Sigmoid colon (tissue), 7 donors: Measurements from ENCODE around the gene HDLBP. TPM values are rescaled to one million over a fixed set of nuclear protein-coding genes. Genes with fewer than 3 reads are reported as not detected.
"Not testable (repeated sequence)": the region's sequence is repeated elsewhere in the genome, so short reads cannot be mapped to it uniquely, and the experiment has no call there.

Source experiments
- DNase-seq: peaks from one replicate; pipeline ENCODE4 v3.0.0-alpha.2; 2019
- H3K27ac ChIP-seq, 4 donors: fragments of 200-600 bp; sonication (generic); one replicate each; pipeline ENCODE4 v1.5.1; 2016 to 2019; ENCODE audit warnings: mild to moderate bottlenecking in 1 of 4
- H3K27me3 ChIP-seq, 3 donors: fragments of 200-600 bp; sonication (generic); one replicate each; pipeline ENCODE4 v1.5.1; 2019; ENCODE audit warnings: mild to moderate bottlenecking in 1 of 3
- H3K36me3 ChIP-seq, 4 donors: fragments of 200-600 bp; sonication (generic); one replicate each; pipeline ENCODE4 v1.5.1; 2016 to 2019
- H3K4me1 ChIP-seq, 4 donors: fragments of 200-600 bp; sonication (generic); one replicate each; pipeline ENCODE4 v1.5.1; 2017 to 2019
- H3K4me3 ChIP-seq, 4 donors: fragments of 200-600 bp; sonication (generic); one replicate each; pipeline ENCODE4 v1.5.1; 2017 to 2019; ENCODE audit warnings: mild to moderate bottlenecking in 2 of 4, moderate library complexity in 1 of 4
- H3K9me3 ChIP-seq, 4 donors: fragments of 200-600 bp in 3 of 4; sonication (generic) in 3 of 4; one replicate each; pipeline versions ENCODE4 v1.5.1 to v1.6.1; 2013 to 2019
- CTCF ChIP-seq, 4 experiments: fragments of 450-650 bp in 3 of 4; fragments of 200-600 bp in 1 of 4; IDR thresholded peaks; one replicate each; pipeline ENCODE4 v1.5.1; 2016 to 2019; ENCODE audit warnings: antibody characterized with exemption in 4 of 4, mild to moderate bottlenecking in 3 of 4, moderate library complexity in 2 of 4
- EP300 ChIP-seq, 4 donors: sonication (generic); formaldehyde crosslinking; IDR thresholded peaks; one replicate each; pipeline ENCODE4 v1.6.1; 2017; ENCODE audit warnings: antibody characterized with exemption in 4 of 4
- POLR2A ChIP-seq, 2 donors: fragments of 450-650 bp; IDR thresholded peaks; one replicate each; pipeline ENCODE4 v1.6.1; 2016; ENCODE audit warnings: antibody characterized with exemption in 2 of 2, mild to moderate bottlenecking in 2 of 2, moderate library complexity in 2 of 2
- POLR2AphosphoS5 ChIP-seq, 4 donors: sonication (generic); formaldehyde crosslinking; IDR thresholded peaks; one replicate each; pipeline ENCODE4 v1.6.1; 2017; ENCODE audit warnings: antibody characterized with exemption in 4 of 4
- WGBS, 2 donors: extraction: QIAGEN DNeasy Blood & Tissue Kit; methylation state at CpG; one replicate each; pipeline ENCODE4 v1.1.7; 2013; 5-methylcytosine and 5-hydroxymethylcytosine counted together
- intact Hi-C: fragments of 100-400 bp; cut with DNase I; formaldehyde crosslinking; loops from one replicate; pipeline ENCODE4 v1.15.1; 2023
- polyA plus RNA-seq, 3 donors: library from polyadenylated mRNA; stranded (reverse); fragments of 200-250 nt; gene quantifications; one replicate each; pipeline ENCODE4 v1.2.3, GENCODE V29; 2013
- total RNA-seq, 4 donors: library from RNA; depleted of rRNA; stranded (reverse); fragments of >200 nt; gene quantifications; one replicate each; pipeline ENCODE4 v1.1.0, GENCODE V29; 2016
- donor health status: healthy with polysubstance abuse.
- donor health status: Bipolar disorder and iron deficiency.
- donor health status: healthy.

The HDLBP gene
- total and polyA plus RNA-seq, 7 donors = 115 to 281 (median 201) TPM

- TF ChIP-seq POLR2A (IDR thresholded peaks at IDR 0.05) (no peak), CTCF (IDR thresholded peaks at IDR 0.05) (no peak), POLR2AphosphoS5 (IDR thresholded peaks at IDR 0.05) (no peak), EP300 (IDR thresholded peaks at IDR 0.05) (no peak)
- no peaks in the 10 kb centered on the region for H3K27me3 ChIP-seq
- 67 to 72% methylated on average over 5 of the region's 5 CpGs for WGBS, 2 donors
- intact Hi-C loops = no loop called here
- H3K4me3 ChIP-seq = no peak overlapping the region
- no peak overlapping the region for H3K27ac ChIP-seq
- no peak for DNase-seq
- peaks cover 0 to 29% (median 3%) of the 10 kb centered on the region in 4 donors for H3K36me3 ChIP-seq
- peaks cover 0 to 67% (median 48%) of the 10 kb centered on the region in 4 donors for H3K4me1 ChIP-seq
- H3K9me3 ChIP-seq = no peaks in the 10 kb centered on the region
These were observed 8.3 kb upstream of the HDLBP start for GRCh38 chr2:241323778-241324177.

GRCh38 chr2:241321886-241322285 is 6.4 kb upstream of the HDLBP start:
- Histone ChIP-seq H3K4me3 (no peak overlapping the region), H3K27me3 (no peaks in the 10 kb centered on the region), H3K27ac (no peak overlapping the region), H3K9me3 (no peaks in the 10 kb centered on the region), H3K36me3 (peaks cover 0 to 13% (median 1%) of the 10 kb centered on the region in 4 donors), H3K4me1 (peaks cover 0 to 86% (median 67%) of the 10 kb centered on the region in 4 donors)
- TF ChIP-seq POLR2AphosphoS5 (IDR thresholded peaks at IDR 0.05) = no peak
- TF ChIP-seq POLR2A (IDR thresholded peaks at IDR 0.05) = no peak
- TF ChIP-seq CTCF (IDR thresholded peaks at IDR 0.05) = no peak
- TF ChIP-seq EP300 (IDR thresholded peaks at IDR 0.05) = no peak
- intact Hi-C loops = no loop called here
- WGBS, 2 donors = 58 to 79% methylated on average over 1 of the region's 1 CpG
- DNase-seq = no peak

- H3K27ac ChIP-seq = no peak overlapping the region
- H3K4me1 ChIP-seq = peaks cover 0 to 90% (median 72%) of the 10 kb centered on the region in 4 donors
- H3K4me3 ChIP-seq = no peak overlapping the region
- intact Hi-C loops = no loop called here
- no peak for DNase-seq
- WGBS, 2 donors = 63 to 76% methylated on average over 1 of the region's 1 CpG
- TF ChIP-seq POLR2AphosphoS5 (IDR thresholded peaks at IDR 0.05) (no peak), CTCF (IDR thresholded peaks at IDR 0.05) (no peak), POLR2A (IDR thresholded peaks at IDR 0.05) (no peak), EP300 (IDR thresholded peaks at IDR 0.05) (no peak)
- H3K27me3 ChIP-seq = no peaks in the 10 kb centered on the region
- no peaks in the 10 kb centered on the region for H3K9me3 ChIP-seq
- H3K36me3 ChIP-seq = peaks cover 0 to 4% (median under 1%) of the 10 kb centered on the region in 4 donors
These were observed 5.6 kb upstream of the HDLBP start for GRCh38 chr2:241321033-241321432.

GRCh38 chr2:241320394-241320793 is 4.9 kb upstream of the HDLBP start:
- no peaks in the 10 kb centered on the region for H3K9me3 ChIP-seq
- no peak overlapping the region for H3K4me3 ChIP-seq
- no peak for DNase-seq
- peaks cover 0 to 89% (median 72%) of the 10 kb centered on the region in 4 donors for H3K4me1 ChIP-seq
- intact Hi-C loops = no loop called here
- H3K36me3 ChIP-seq = no peaks in the 10 kb centered on the region
- no peak overlapping the region for H3K27ac ChIP-seq
- 94 to 95% methylated on average over 8 of the region's 8 CpGs for WGBS, 2 donors
- no peak for TF ChIP-seq CTCF (IDR thresholded peaks at IDR 0.05)
- no peak for TF ChIP-seq POLR2AphosphoS5 (IDR thresholded peaks at IDR 0.05)
- no peak for TF ChIP-seq POLR2A (IDR thresholded peaks at IDR 0.05)
- TF ChIP-seq EP300 (IDR thresholded peaks at IDR 0.05) = no peak
- no peaks in the 10 kb centered on the region for H3K27me3 ChIP-seq

- intact Hi-C loops = loop anchor here (5.0 to 10.0 kb wide), 3 partner anchors 102 to 754 kb away; partner anchors contain the start of genes DTYMK, DUSP28 and RNPEPL1
- not testable (repeated sequence) for H3K36me3 ChIP-seq, H3K27me3 ChIP-seq, H3K4me3 ChIP-seq, DNase-seq, H3K9me3 ChIP-seq
- WGBS, 2 donors = 93 to 94% methylated on average over 6 of the region's 6 CpGs
- peak overlapping the region in 1 of 4 donors; percentile 98 for H3K27ac ChIP-seq
- peaks cover 0 to 79% (median 73%) of the 10 kb centered on the region in 4 donors for H3K4me1 ChIP-seq
These were observed 3.4 kb upstream of the HDLBP start for GRCh38 chr2:241318830-241319229.
